Activated naive CD8-positive, alpha-beta T cell treated with anti-CD3 and anti-CD28 coated beads, Interleukin-2, amount 10 ng/mL, durations not matched to agents 7 days and 5 days (primary cell): Measurements from ENCODE around the gene MICU1. TPM values are rescaled to one million over a fixed set of nuclear protein-coding genes. Genes with fewer than 3 reads are reported as not detected.
A peak's percentile ranks its signal among the peaks of the same experiment; 100 is the strongest.
"Not testable (repeated sequence)": the region's sequence is repeated elsewhere in the genome, so short reads cannot be mapped to it uniquely, and the experiment has no call there.

Source experiments
- ATAC-seq: fragments of 150-1000 bp; cut with Tn5 transposase; one replicate; pipeline ENCODE4 v1.10.0; 2021; ENCODE audit warnings: low read depth, moderate library complexity
- POLR2A ChIA-PET: fragments of 350-600 bp; sonication (Branson Sonifier 250); formaldehyde crosslinking; loops from one replicate; lab custom pipeline; 2021; ENCODE audit warnings: antibody characterized with exemption; lab: Charles Lee
- DNase-seq: peaks from one replicate; pipeline ENCODE4 v3.0.0; 2021
- H3K27ac Mint-ChIP-seq: one replicate; pipeline ENCODE4 v1.8.0; 2022; ENCODE audit warnings: mild to moderate bottlenecking, mixed read lengths
- H3K27me3 Mint-ChIP-seq: one replicate; pipeline ENCODE4 v1.8.0; 2022; ENCODE audit warnings: mild to moderate bottlenecking, moderate library complexity, mixed read lengths
- H3K36me3 Mint-ChIP-seq: one replicate; pipeline ENCODE4 v1.8.0; 2021; ENCODE audit warnings: mild to moderate bottlenecking, mixed read lengths
- H3K4me1 Mint-ChIP-seq: one replicate; pipeline ENCODE4 v1.8.0; 2021; ENCODE audit warnings: mixed read lengths
- H3K4me3 Mint-ChIP-seq: one replicate; pipeline ENCODE4 v1.8.0; 2022; ENCODE audit warnings: mild to moderate bottlenecking, moderate library complexity, mixed read lengths
- H3K9me3 Mint-ChIP-seq: one replicate; pipeline ENCODE4 v1.8.0; 2021; ENCODE audit warnings: mixed read lengths
- total RNA-seq, 2 experiments: library from RNA; stranded (reverse); gene quantifications; one replicate each; pipeline ENCODE4 v1.2.3, GENCODE V29; 2021

MICU1 gene
- total RNA-seq, 2 experiments from 2014 or later: 24.6 to 30.0 TPM

- Mint-ChIP-seq H3K27me3 (no peaks in the 10 kb centered on the region), H3K4me3 (peak overlapping the region; percentile 91)
- no peak for ATAC-seq
Observed at GRCh38 chr10:72333112-72334015, 292.5 kb downstream of the MICU1 start.

GRCh38 chr10:72332423-72333111 is 293.3 kb downstream of the MICU1 start:
- H3K9me3 Mint-ChIP-seq: no peaks in the 10 kb centered on the region
- no peaks in the 10 kb centered on the region for H3K27me3 Mint-ChIP-seq
- POLR2A ChIA-PET: interaction anchor here (1.0 to 32.2 kb wide), 10 partner anchors 35 to 290 kb away, joined by 3 to 1812 read pairs (median 8); partner anchors contain the start of genes ANAPC16, ASCC1, DDIT4 and SPOCK2
- peak overlapping the region; percentile 100 for H3K27ac Mint-ChIP-seq
- peaks cover 6% of the 10 kb centered on the region for H3K36me3 Mint-ChIP-seq
- H3K4me1 Mint-ChIP-seq: peaks cover 77% of the 10 kb centered on the region
- H3K4me3 Mint-ChIP-seq: peak overlapping the region; percentile 91
- ATAC-seq: no peak
- DNase-seq: no peak

More at GRCh38 chr10:72333112-72334015, 292.5 kb downstream of the MICU1 start:
- Mint-ChIP-seq H3K4me1 (peaks cover 75% of the 10 kb centered on the region), H3K36me3 (peaks cover 7% of the 10 kb centered on the region), H3K9me3 (no peaks in the 10 kb centered on the region), H3K27ac (peak overlapping the region; percentile 100)
- POLR2A ChIA-PET: interaction anchor here (1.0 to 32.2 kb wide), 9 partner anchors 35 to 246 kb away, joined by 3 to 1812 read pairs (median 16); partner anchors contain the start of genes ANAPC16, ASCC1, DDIT4 and SPOCK2
- DNase-seq: no peak

DNA sequence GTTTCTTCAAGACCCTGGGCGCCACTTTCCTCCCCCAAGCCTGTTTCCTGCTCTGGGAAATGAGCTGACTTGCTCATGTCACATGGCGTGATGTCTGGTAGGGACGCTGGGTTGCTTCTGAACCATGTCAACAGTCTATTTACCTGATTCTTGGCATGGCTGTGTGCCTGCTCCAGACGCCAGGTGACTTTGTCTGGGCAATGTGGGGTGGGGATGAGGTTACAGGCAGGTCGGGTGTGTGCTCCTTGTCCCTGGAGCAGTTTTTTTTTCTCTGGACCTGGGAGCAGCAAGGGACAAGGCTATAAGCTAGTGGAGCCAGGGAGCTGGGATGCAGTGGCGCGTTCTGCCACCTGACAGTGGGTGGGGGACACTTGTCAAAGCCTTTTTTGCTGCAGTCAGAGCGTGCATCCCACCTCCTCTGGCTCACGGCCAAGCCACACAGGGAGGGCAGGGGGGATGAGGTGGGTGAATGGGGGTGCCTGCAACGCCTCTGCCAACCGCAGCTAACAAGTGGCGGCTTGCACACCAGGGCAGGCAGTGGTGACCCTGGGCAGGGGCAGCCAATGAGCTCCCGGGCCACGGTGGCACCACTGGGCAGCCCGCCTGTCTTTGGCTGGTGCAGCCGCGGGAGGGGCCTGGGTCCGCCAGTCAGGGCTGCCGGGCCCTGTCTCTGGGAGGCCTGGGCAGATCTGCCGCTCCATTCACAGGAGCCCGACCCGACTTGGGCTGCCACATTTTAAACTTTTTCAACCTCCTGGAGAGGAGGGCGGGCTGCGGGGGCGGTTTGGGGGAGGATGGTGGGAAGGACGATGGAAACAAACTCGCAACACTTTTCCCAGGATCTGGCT is 294.1 kb downstream of the MICU1 start:
- POLR2A ChIA-PET: interaction anchor here (0.6 to 32.2 kb wide), 10 partner anchors 34 to 375 kb away, joined by 3 to 1812 read pairs (median 8); partner anchors contain the start of genes ANAPC16, ASCC1, DDIT4 and SPOCK2
- ATAC-seq (peak; percentile 61), DNase-seq (peak; percentile 89)
- Mint-ChIP-seq H3K9me3 (no peaks in the 10 kb centered on the region), H3K27me3 (no peaks in the 10 kb centered on the region), H3K4me1 (peaks cover 73% of the 10 kb centered on the region), H3K27ac (peak overlapping the region; percentile 100), H3K4me3 (peak overlapping the region; percentile 91), H3K36me3 (peaks cover 6% of the 10 kb centered on the region)

DNA sequence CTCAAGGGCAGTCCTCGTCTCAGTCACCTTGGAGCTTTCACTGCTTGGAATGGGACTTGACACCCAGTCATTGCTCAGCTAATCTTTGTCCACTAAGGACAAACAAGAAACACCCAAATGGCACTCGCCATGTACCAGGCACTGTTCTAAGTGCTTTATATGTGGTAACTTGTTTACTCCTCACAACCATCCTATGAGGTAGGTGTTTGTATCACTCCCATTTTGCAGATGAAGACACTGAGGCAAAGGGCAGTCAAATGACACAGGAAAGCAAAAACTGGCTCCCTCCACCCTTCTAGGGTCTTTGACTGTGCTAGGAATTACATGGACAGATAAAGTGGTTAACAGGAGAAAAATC is 295.8 kb downstream of the MICU1 start:
- POLR2A ChIA-PET: interaction anchor here (0.7 to 32.2 kb wide), 7 partner anchors 32 to 199 kb away, joined by 3 to 1812 read pairs (median 4); partner anchors contain the start of genes ASCC1 and DDIT4
- Mint-ChIP-seq H3K27me3 (no peaks in the 10 kb centered on the region), H3K9me3 (no peaks in the 10 kb centered on the region), H3K4me1 (peaks cover 63% of the 10 kb centered on the region), H3K4me3 (peak overlapping the region; percentile 91), H3K27ac (peak overlapping the region; percentile 100), H3K36me3 (peaks cover 8% of the 10 kb centered on the region)
- no peak for ATAC-seq
- DNase-seq: no peak

GRCh38 chr10:72329290-72330068 is 296.4 kb downstream of the MICU1 start:
- H3K4me1 Mint-ChIP-seq: peaks cover 57% of the 10 kb centered on the region
- no peaks in the 10 kb centered on the region for H3K27me3 Mint-ChIP-seq
- H3K4me3 Mint-ChIP-seq: peak overlapping the region; percentile 91
- H3K27ac Mint-ChIP-seq: peak overlapping the region; percentile 100
- H3K9me3 Mint-ChIP-seq: no peaks in the 10 kb centered on the region
- DNase-seq: no peak
- POLR2A ChIA-PET: interaction anchor here (0.5 to 32.2 kb wide), 7 partner anchors 32 to 199 kb away, joined by 3 to 1812 read pairs (median 17); partner anchors contain the start of gene DDIT4
- peaks cover 12% of the 10 kb centered on the region for H3K36me3 Mint-ChIP-seq
- no peak for ATAC-seq

DNA sequence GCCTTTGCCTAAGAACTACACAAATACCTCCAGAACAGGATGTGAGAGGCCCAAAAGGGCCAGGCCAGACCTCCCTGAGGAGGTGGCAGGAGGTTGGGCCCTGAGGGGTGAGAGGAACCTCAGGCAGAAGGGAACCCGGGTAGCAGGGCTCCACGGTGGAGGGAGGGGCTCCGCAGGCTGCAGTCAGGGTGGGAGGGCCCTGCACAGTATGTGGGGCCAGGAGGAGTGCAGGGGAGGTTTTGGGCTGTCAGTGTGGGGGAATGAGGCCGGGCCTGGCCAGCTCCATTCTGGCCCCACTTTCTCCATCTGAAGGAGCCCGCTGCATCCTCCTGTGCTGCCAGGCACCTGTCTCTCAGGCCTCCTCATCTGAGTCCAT is 297.1 kb downstream of the MICU1 start:
- ATAC-seq: peak; percentile 41

DNA sequence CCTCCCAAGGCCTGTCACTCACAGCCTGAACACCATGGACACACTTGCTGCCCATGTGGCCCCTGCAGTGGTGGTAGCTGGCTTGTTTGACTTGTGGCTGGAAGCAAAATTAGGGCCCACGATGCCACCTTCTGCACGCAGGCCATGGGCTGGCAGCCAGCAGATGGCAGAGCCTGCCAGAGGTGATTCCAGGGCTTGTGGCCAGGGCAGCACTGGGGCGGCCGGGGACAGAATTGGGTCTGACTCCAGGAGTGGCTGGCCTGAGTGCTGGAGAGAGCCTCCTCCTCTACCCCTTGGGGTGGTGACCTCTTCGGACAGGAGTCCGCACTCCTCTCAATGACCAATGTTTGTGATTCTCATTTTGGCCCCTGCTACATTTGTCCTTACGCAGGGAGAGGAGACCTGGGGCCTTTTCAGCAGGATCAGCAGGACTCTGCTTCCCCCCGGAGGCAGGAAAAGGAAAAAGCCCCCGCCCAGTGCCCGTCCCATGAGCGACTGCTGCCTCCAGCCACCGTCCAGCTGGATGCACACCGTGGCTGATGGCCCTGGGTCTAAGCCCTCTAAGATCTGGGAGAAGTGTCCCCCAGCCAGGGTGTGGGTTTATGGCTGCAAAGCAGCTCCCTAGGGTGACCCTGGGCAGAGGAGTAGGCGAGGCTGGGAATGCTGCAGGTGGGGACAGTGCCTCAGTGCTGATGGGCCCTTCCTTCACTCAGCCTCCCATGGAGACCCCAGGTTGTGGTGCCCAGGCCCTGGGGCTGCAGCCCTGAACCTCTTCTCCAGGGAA is 297.6 kb downstream of the MICU1 start:
- DNase-seq: peak; percentile 57
- Mint-ChIP-seq H3K27ac (peak overlapping the region; percentile 100), H3K4me3 (peak overlapping the region; percentile 91), H3K27me3 (no peaks in the 10 kb centered on the region), H3K4me1 (peaks cover 57% of the 10 kb centered on the region), H3K36me3 (peaks cover 12% of the 10 kb centered on the region), H3K9me3 (no peaks in the 10 kb centered on the region)
- POLR2A ChIA-PET: interaction anchor here (0.6 to 32.2 kb wide), 7 partner anchors 30 to 241 kb away, joined by 4 to 1812 read pairs (median 9); partner anchors contain the start of genes ANAPC16, ASCC1, DDIT4 and SPOCK2
- ATAC-seq: peak; percentile 0

More for the DNA sequence above, 297.1 kb downstream of the MICU1 start:
- no peaks in the 10 kb centered on the region for H3K9me3 Mint-ChIP-seq
- DNase-seq: peak; percentile 60
- peaks cover 12% of the 10 kb centered on the region for H3K36me3 Mint-ChIP-seq
- peak overlapping the region; percentile 100 for H3K27ac Mint-ChIP-seq
- no peaks in the 10 kb centered on the region for H3K27me3 Mint-ChIP-seq
- peaks cover 56% of the 10 kb centered on the region for H3K4me1 Mint-ChIP-seq
- POLR2A ChIA-PET: interaction anchor here (0.6 to 32.2 kb wide), 4 partner anchors 31 to 134 kb away, joined by 4 to 1812 read pairs (median 29); partner anchors contain the start of gene DDIT4
- H3K4me3 Mint-ChIP-seq: peak overlapping the region; percentile 91

GRCh38 chr10:72326665-72327603 is 298.9 kb downstream of the MICU1 start:
- not testable (repeated sequence) for H3K27me3 Mint-ChIP-seq, H3K9me3 Mint-ChIP-seq
- Mint-ChIP-seq H3K4me1 (peaks cover 64% of the 10 kb centered on the region), H3K4me3 (peak overlapping the region; percentile 91), H3K36me3 (peaks cover 12% of the 10 kb centered on the region), H3K27ac (peak overlapping the region; percentile 100)
- peak; percentile 80 for DNase-seq
- POLR2A ChIA-PET: interaction anchor here (0.6 to 32.2 kb wide), 16 partner anchors 8 to 369 kb away, joined by 3 to 1812 read pairs (median 4); partner anchors contain the start of genes ANAPC16, ASCC1, DDIT4 and SPOCK2
- peak; percentile 9 for ATAC-seq

DNA sequence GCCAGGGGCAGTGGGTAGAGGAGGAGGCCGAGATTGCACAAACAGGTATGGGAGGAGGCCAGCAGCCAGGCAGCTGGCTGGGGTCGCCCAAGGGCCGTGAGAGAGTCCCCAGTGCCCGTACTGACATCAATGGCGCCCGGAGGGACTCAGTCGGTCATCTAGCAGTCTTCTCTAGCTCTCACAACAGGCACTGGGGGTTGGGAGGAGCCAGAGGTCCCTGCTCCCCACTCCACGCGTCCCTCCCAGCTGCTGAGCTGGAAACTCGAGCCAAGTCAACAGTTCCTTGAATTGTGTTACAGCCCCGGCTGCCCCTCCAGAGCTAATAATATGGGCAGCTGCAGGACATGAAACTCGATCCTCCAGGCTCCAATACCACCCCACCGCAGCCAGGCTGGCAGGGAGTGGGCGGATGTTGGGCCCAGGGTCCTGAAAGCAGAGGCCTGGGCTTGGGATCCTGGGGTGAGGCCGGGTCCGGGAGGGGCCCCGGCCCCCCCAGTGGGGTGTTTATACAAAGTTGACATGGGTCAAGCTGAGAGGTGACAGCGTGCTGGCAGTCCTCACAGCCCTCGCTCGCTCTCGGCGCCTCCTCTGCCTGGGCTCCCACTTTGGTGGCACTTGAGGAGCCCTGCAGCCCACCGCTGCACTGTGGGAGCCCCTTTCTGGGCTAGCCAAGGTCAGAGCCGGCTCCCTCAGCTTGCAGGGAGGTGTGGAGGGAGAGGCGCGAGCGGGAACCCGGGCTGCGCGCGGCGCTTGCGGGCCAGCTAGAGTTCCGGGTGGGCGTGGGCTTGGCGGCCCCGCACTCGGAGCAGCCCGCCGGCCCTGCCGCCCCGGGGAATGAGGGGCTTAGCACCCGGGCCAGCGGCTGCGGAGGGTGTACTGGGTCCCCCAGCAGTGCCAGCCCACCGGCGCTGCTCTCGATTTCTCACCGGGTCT is 300.4 kb downstream of the MICU1 start:
- peak overlapping the region; percentile 56 for H3K27ac Mint-ChIP-seq
- not testable (repeated sequence) for ATAC-seq, H3K4me3 Mint-ChIP-seq, DNase-seq, H3K9me3 Mint-ChIP-seq, H3K27me3 Mint-ChIP-seq
- H3K4me1 Mint-ChIP-seq: peaks cover 62% of the 10 kb centered on the region
- POLR2A ChIA-PET: interaction anchor here (1.3 to 32.2 kb wide), 7 partner anchors 10 to 238 kb away, joined by 3 to 1812 read pairs (median 9); partner anchors contain the start of genes DDIT4 and SPOCK2
- H3K36me3 Mint-ChIP-seq: peaks cover 12% of the 10 kb centered on the region
